Ovary (tissue), 3 donors: ENCODE measurements around the gene MBD3L5.

Experiments
- POLR2A ChIP-seq: fragments of 450-650 bp; IDR thresholded peaks from one replicate; pipeline ENCODE4 v1.6.1; 2017; ENCODE audit warnings: antibody characterized with exemption, mild to moderate bottlenecking, moderate library complexity
- TF ChIP-seq, protein P1 (sequence below), 3 donors: fragments of 450-650 bp in 2 of 3; fragments of 200-600 bp in 1 of 3; IDR thresholded peaks; one replicate each; pipeline versions ENCODE4 v1.5.1 to v1.8.0; 2016 to 2022; ENCODE audit warnings: antibody characterized with exemption in 3 of 3, mild to moderate bottlenecking in 1 of 3
- donor health status: DM: no; HTN: no; CAD: no.

DNA sequence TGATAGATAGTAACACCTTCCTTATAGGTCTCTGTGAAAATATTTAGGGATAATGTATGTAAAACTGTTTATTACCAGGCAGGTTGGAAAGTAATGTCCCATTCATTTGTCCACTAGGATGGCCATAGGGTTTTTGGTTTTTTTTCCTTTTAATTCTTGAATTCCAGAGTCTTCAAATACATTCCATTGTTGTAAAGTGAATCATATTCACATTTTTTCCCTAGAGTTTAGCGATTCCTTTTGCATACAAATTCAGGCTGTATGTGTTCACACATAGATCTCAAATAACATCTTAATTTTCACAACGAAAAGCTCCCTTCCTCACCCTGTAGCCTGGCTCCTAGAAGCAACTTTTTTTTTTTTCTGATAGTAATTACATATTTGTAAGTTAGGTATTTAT is 37.3 kb downstream of the MBD3L5 start:
- TF ChIP-seq, protein P1, sequence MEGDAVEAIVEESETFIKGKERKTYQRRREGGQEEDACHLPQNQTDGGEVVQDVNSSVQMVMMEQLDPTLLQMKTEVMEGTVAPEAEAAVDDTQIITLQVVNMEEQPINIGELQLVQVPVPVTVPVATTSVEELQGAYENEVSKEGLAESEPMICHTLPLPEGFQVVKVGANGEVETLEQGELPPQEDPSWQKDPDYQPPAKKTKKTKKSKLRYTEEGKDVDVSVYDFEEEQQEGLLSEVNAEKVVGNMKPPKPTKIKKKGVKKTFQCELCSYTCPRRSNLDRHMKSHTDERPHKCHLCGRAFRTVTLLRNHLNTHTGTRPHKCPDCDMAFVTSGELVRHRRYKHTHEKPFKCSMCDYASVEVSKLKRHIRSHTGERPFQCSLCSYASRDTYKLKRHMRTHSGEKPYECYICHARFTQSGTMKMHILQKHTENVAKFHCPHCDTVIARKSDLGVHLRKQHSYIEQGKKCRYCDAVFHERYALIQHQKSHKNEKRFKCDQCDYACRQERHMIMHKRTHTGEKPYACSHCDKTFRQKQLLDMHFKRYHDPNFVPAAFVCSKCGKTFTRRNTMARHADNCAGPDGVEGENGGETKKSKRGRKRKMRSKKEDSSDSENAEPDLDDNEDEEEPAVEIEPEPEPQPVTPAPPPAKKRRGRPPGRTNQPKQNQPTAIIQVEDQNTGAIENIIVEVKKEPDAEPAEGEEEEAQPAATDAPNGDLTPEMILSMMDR (IDR thresholded peaks at IDR 0.05) = no peak
- no peak for TF ChIP-seq POLR2A
